Measurements from ENCODE around the gene CASK.

- TF ChIP-seq ZNF8 (CRISPR knock-in tag; IDR thresholded peaks at IDR 0.05) (no peak), CREB5 (CRISPR knock-in tag; IDR thresholded peaks at IDR 0.05; ENCODE audit: low read depth) (no peak), PATZ1 (CRISPR knock-in tag; IDR thresholded peaks at IDR 0.05; ENCODE audit: borderline replicate concordance) (no peak), POU6F1 (CRISPR knock-in tag; IDR thresholded peaks at IDR 0.05; ENCODE audit: borderline replicate concordance, low read depth) (no peak), ZFP30 (CRISPR knock-in tag; IDR thresholded peaks at IDR 0.05) (no peak), TCF4 (CRISPR knock-in tag; IDR thresholded peaks at IDR 0.05; ENCODE audit: borderline replicate concordance) (no peak)
Measured at GRCh38 chrX:41543668-41544067, 379.7 kb downstream of the CASK start.

Data from SK-N-SH treated with all-trans-retinoic acid at 6 μM for 48 hours (cell line).